SK-N-SH treated with all-trans-retinoic acid at 6 μM for 48 hours (cell line): ENCODE results near the gene NELFCD.

ENCODE experiments used
- ATAC-seq: fragments of 200-7000 bp; cut with Tn5 transposase; 3 replicates; pipeline ENCODE4 v1.9.1; 2020; ENCODE audit warnings: mild to moderate bottlenecking, moderate library complexity
- ARNTL ChIP-seq: fragments of 450-650 bp; formaldehyde crosslinking; IDR thresholded peaks from 2 replicates; pipeline ENCODE4 v1.5.0; 2020; ENCODE audit warnings: low read depth, mild to moderate bottlenecking, moderate library complexity, borderline replicate concordance
- BACH2 ChIP-seq: fragments of 250-450 bp; sonication (Bioruptor Pico); IDR thresholded peaks from 2 replicates; pipeline ENCODE4 v1.9.0; 2021; ENCODE audit warnings: mild to moderate bottlenecking, borderline replicate concordance
- CREB5 ChIP-seq: fragments of 250-450 bp; sonication (Bioruptor Pico); IDR thresholded peaks from 2 replicates; pipeline ENCODE4 v1.5.1; 2020; ENCODE audit warnings: low read depth, mild to moderate bottlenecking, moderate library complexity
- CSDC2 ChIP-seq: fragments of 250-450 bp; sonication (Bioruptor Pico); IDR thresholded peaks from 2 replicates; pipeline ENCODE4 v1.5.0; 2020; ENCODE audit warnings: mild to moderate bottlenecking, moderate library complexity
- CSRNP3 ChIP-seq: fragments of 250-450 bp; sonication (Bioruptor Pico); IDR thresholded peaks from 2 replicates; pipeline ENCODE4 v1.5.1; 2021; ENCODE audit warnings: mild to moderate bottlenecking, moderate library complexity
- ESRRG ChIP-seq: fragments of 250-450 bp; sonication (Bioruptor Pico); IDR thresholded peaks from 2 replicates; pipeline ENCODE4 v1.6.1; 2021; ENCODE audit warnings: mild to moderate bottlenecking
- GLIS3 ChIP-seq: fragments of 250-450 bp; sonication (Bioruptor Pico); IDR thresholded peaks from 2 replicates; pipeline ENCODE4 v1.5.0; 2020; ENCODE audit warnings: mild to moderate bottlenecking, moderate library complexity
- ISL1 ChIP-seq: fragments of 250-450 bp; sonication (Bioruptor Pico); IDR thresholded peaks from 2 replicates; pipeline ENCODE4 v2.1.2; 2022; ENCODE audit warnings: mild to moderate bottlenecking, moderate library complexity
- OSR1 ChIP-seq: fragments of 250-450 bp; sonication (Bioruptor Pico); IDR thresholded peaks from 2 replicates; pipeline ENCODE4 v1.8.0; 2022; ENCODE audit warnings: moderate library complexity, mild to moderate bottlenecking, inconsistent platforms
- PATZ1 ChIP-seq: fragments of 250-450 bp; sonication (Bioruptor Pico); IDR thresholded peaks from 2 replicates; pipeline ENCODE4 v1.8.0; 2020; ENCODE audit warnings: mild to moderate bottlenecking, moderate library complexity, borderline replicate concordance
- PPARA ChIP-seq: fragments of 250-450 bp; sonication (Bioruptor Pico); IDR thresholded peaks from 2 replicates; pipeline ENCODE4 v1.5.0; 2020; ENCODE audit warnings: mild to moderate bottlenecking, borderline replicate concordance
- RARB ChIP-seq: fragments of 250-450 bp; sonication (Bioruptor Pico); IDR thresholded peaks from 2 replicates; pipeline ENCODE4 v1.8.0; 2021; ENCODE audit warnings: mild to moderate bottlenecking, moderate library complexity
- SNAI2 ChIP-seq: fragments of 250-450 bp; sonication (Bioruptor Pico); IDR thresholded peaks from 2 replicates; pipeline ENCODE4 v1.5.0; 2020; ENCODE audit warnings: mild to moderate bottlenecking, moderate library complexity
- TCF4 ChIP-seq: fragments of 250-450 bp; sonication (Bioruptor Pico); IDR thresholded peaks from 2 replicates; pipeline ENCODE4 v1.8.0; 2021; ENCODE audit warnings: mild to moderate bottlenecking, moderate library complexity, borderline replicate concordance
- TOX ChIP-seq: fragments of 250-450 bp; sonication (Bioruptor Pico); IDR thresholded peaks from 2 replicates; pipeline ENCODE4 v1.8.0; 2021; ENCODE audit warnings: mild to moderate bottlenecking, moderate library complexity, borderline replicate concordance
- TSHZ2 ChIP-seq: fragments of 250-450 bp; sonication (Bioruptor Pico); IDR thresholded peaks from 2 replicates; pipeline ENCODE4 v1.5.0; 2020; ENCODE audit warnings: mild to moderate bottlenecking, moderate library complexity
- ZC3H10 ChIP-seq: fragments of 250-450 bp; sonication (Bioruptor Pico); IDR thresholded peaks from 2 replicates; pipeline ENCODE4 v1.5.1; 2021; ENCODE audit warnings: mild to moderate bottlenecking, moderate library complexity
- ZFP30 ChIP-seq: fragments of 450-650 bp; formaldehyde crosslinking; IDR thresholded peaks from 2 replicates; pipeline ENCODE4 v1.5.0; 2022; ENCODE audit warnings: mild to moderate bottlenecking, moderate library complexity
- ZNF70 ChIP-seq: fragments of 450-650 bp; formaldehyde crosslinking; IDR thresholded peaks from 2 replicates; pipeline ENCODE4 v1.5.0; 2020; ENCODE audit warnings: mild to moderate bottlenecking, moderate library complexity
- ZNF8 ChIP-seq: fragments of 450-650 bp; formaldehyde crosslinking; IDR thresholded peaks from 2 replicates; pipeline ENCODE4 v1.5.0; 2020; ENCODE audit warnings: mild to moderate bottlenecking, moderate library complexity

The NELFCD gene

GRCh38 chr20:59002874-59003399 is 21.9 kb downstream of the NELFCD start:
- TF ChIP-seq TSHZ2 (CRISPR knock-in tag) = no peak
- no peak for TF ChIP-seq GLIS3 (CRISPR knock-in tag)
- no peak for TF ChIP-seq TCF4 (CRISPR knock-in tag)
- TF ChIP-seq ESRRG = no peak
- TF ChIP-seq PPARA (CRISPR knock-in tag) = no peak
- TF ChIP-seq ZFP30 = no peak
- TF ChIP-seq TOX (CRISPR knock-in tag) = no peak
- TF ChIP-seq SNAI2 = no peak
- no peak for TF ChIP-seq BACH2 (CRISPR knock-in tag)
- TF ChIP-seq ARNTL (CRISPR knock-in tag) = no peak
- TF ChIP-seq RARB (CRISPR knock-in tag) = no peak
- TF ChIP-seq ZNF70 (CRISPR knock-in tag) = no peak
- TF ChIP-seq PATZ1 (CRISPR knock-in tag) = no peak
- no peak for TF ChIP-seq ISL1 (CRISPR knock-in tag)
- TF ChIP-seq ZNF8 (CRISPR knock-in tag) = no peak
- TF ChIP-seq CSDC2 (CRISPR knock-in tag) = no peak
- no peak for TF ChIP-seq CREB5 (CRISPR knock-in tag)
- no peak for ATAC-seq

DNA sequence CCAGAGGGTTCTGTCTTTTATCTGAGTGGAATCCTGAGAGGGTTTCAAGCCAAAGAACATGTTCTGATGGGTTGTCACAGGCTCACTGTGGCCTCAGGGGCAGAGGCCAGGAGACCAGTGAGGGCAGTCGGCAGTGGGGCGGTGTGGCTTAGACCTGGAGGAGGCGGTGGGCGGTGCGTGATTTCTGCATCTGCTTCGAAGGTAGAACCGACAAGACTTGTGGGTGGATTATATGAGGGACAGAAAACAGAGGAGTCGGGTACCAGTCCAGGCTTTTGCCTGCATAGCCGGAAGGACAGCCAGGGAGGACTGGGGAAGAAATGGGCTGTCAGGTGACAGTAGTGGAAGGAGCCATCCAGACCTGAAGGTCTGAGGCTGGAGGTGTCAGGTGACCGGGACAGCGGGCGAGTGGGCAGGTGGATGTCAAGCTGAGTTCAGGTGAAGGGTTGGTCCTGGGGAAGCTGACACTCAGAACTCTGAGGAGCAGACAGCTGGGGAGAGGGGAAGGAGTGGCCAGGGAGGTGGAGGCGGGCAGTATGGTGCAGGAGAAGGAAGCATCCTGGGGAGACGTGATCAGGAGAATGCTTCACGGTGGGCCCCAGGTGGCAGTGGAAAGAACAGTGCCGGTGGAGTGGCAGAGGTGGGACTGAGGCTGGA is 22.9 kb downstream of the NELFCD start:
- TF ChIP-seq ZFP30 (no peak), PPARA (CRISPR knock-in tag) (no peak), OSR1 (CRISPR knock-in tag) (no peak)
- ATAC-seq = no peak

DNA sequence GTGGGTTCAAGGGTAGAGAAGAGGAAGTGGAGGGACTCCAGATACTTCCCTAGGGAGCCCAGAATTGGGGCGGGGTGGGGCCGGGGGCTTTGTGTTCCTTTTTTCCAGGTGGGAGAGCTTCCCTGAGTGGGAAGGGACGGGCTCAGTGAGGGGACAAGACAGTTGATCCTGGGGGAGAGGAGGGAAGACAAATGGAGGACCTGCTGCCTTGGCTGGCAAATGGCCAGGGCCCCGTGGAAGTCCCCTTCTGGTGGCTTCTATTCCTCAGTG is 23.4 kb downstream of the NELFCD start:
- no peak for ATAC-seq
- no peak for TF ChIP-seq ZNF8 (CRISPR knock-in tag)
- TF ChIP-seq, all 23 proteins: peak for 0

GRCh38 chr20:59004763-59005522 is 23.9 kb downstream of the NELFCD start:
- TF ChIP-seq CSRNP3 (CRISPR knock-in tag) = no peak
- TF ChIP-seq ZFP30 = no peak
- TF ChIP-seq ZC3H10 = no peak
- TF ChIP-seq GLIS3 (CRISPR knock-in tag) = no peak
- TF ChIP-seq BACH2 (CRISPR knock-in tag) = no peak
- TF ChIP-seq OSR1 (CRISPR knock-in tag) = no peak
- no peak for TF ChIP-seq ZNF8 (CRISPR knock-in tag)
- TF ChIP-seq ZNF70 (CRISPR knock-in tag) = no peak
- no peak for TF ChIP-seq ESRRG
- TF ChIP-seq PPARA (CRISPR knock-in tag) = no peak
- no peak for ATAC-seq
